Inferior parietal cortex (tissue), 1 donor: Measurements from ENCODE around the gene RNF207.
"Not testable (repeated sequence)": the region's sequence is repeated elsewhere in the genome, so short reads cannot be mapped to it uniquely, and the experiment has no call there.

Source experiments
- DNase-seq: peaks from one replicate; pipeline ENCODE4 v3.0.0-alpha.2; 2016; ENCODE audit errors: extremely low spot score

The RNF207 gene

GRCh38 chr1:6200188-6200809 is 5.6 kb upstream of the RNF207 start:
- no peak for DNase-seq

DNA sequence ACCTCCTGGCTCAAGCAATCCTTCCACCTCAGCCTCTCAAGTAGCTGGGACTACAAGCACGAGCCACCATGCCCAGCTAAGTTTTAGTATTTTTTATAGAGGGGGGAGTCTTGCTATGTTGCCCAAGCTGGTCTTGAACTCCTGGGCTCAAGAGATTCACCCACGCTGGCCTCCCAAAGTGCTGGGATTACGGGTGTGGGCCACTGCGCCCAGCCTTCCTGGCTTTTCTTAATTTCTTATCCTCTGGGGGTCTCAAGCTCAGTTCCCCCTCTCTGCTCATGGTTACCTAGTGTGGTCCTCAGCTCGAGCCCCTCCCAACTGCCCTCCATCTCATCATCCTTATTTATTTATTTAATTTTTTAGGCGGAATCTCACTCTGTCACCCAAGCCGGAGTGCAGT is 3.7 kb upstream of the RNF207 start:
- DNase-seq: no peak

DNA sequence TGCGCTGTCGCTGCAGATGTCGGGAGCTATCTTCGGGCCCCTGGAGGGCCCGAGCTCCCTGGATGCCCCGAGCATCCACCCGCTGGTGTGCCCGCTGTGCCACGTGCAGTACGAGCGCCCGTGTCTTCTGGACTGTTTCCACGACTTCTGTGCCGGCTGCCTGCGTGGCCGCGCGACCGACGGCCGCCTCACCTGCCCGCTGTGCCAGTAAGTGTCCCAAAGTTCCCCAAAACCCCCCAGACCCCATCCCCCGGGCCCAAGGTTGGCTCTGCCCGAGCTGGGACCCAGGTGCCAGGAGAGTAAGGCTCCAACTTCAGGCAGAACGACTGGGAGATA is 569 bp downstream of the RNF207 start:
- DNase-seq: no peak

DNA sequence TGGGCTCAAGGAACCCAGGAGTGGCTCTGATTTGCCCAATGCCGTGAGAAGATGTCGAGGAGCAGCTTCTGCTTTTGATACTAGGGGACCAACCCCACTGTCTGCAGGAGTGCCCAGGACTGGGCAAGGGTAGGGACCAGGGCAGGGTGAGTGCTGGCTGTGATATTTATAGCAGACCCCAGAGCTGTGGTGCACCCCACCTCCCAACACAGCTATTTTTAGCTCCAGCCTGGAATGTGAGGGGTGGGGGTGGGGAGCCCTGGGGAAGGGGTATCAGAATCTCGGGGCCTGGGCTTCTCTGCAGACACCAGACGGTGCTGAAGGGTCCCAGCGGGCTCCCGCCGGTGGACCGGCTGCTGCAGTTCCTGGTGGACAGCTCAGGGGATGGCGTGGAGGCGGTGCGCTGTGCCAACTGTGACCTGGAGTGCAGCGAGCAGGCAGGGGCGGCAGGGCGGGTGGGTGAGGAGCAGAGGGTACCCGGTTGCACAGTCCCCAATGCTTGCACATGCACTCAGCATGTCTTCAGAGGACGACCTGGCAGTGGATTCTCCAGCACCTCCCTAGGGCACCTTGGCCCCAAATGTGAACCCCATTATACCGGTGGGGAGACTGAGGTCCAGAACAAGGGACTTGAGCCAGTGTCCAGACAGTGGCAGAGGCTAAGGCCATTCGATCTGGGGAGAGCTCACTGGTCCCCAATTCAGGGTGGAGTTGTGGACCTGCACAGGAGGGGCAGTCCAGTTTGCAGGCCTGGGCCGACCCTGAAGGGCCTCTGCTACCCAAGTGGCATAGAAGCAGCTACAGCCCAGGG is 1.4 kb downstream of the RNF207 start:
- no peak for DNase-seq

GRCh38 chr1:6207921-6208320 is 2.0 kb downstream of the RNF207 start:
- DNase-seq: no peak

DNA sequence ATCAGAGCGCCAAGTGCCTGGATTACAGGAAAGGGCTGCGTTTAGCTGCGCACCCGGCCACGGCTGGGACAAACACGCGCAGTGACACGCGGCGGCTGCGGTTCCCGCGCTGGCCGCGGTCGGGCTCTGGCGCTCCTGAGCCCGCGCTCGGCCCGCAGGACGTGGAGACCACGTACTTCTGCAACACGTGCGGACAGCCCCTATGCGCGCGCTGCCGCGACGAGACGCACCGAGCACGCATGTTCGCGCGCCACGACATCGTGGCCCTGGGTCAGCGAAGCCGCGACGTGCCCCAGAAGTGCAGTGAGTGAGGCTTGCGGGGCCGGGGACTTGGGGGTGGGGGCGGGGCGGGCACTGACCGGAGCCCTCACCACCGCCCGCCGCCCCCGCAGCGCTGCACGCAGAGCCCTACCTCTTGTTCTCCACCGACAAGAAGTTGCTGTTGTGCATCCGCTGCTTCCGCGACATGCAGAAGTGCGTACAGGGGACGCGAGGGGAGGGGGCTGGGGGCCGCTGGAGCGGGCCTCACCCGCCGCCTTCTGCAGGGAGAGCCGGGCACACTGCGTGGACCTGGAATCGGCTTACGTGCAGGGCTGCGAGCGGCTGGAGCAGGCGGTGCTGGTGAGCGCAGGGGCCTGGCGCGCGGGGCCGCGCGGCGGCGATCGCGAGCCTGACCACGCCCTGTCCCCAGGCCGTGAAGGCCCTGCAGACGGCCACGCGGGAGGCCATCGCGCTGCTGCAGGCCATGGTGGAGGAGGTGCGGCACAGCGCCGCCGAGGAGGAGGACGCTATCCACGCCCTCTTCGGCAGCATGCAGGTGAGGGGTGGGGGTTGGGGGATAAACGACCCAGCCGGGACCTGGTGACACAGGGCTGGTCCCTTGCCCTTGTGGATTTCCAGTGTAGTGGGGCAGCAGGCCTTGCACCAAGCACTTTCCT is 3.1 kb downstream of the RNF207 start:
- DNase-seq: no peak

DNA sequence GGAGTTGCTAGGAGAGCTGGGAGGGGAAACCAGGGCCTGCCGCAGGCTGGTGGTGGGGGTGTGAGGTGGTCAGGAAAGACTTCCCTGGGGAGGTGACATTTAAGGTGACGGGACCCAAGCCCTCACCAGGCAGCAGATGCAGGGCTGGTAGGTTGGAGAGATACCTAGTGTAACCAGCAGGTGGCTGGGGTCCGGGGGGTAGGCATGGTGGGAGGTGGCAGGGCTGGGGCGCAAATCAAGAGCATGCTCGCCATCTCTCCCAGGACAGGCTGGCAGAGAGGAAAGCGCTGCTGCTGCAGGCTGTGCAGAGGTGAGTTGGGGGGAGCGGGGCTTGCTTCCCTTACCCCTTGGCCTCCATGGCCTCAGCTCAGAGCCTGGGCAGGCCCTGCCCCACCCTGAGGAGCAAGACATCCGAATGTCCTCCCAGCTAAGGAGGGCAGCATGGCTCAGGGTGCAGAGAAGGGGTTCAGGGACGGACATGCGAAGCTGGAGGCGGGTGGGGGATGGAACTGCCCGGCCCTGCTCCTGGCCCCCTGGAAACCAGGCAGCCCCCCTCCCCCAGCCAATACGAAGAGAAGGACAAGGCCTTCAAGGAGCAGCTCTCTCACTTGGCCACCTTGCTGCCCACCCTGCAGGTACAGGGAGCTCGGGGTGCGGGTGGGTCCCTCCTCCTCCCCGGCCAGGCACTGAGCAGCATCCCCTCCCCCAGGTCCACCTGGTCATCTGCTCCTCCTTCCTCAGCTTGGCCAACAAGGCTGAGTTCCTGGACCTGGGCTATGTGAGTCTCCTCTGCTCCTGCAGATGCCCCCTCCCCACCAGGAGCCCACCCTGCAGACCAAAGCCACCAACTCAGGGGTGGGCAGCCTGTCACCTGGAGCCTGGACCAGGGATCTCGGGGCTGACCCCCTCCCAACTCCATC is 4.0 kb downstream of the RNF207 start:
- DNase-seq: no peak

DNA sequence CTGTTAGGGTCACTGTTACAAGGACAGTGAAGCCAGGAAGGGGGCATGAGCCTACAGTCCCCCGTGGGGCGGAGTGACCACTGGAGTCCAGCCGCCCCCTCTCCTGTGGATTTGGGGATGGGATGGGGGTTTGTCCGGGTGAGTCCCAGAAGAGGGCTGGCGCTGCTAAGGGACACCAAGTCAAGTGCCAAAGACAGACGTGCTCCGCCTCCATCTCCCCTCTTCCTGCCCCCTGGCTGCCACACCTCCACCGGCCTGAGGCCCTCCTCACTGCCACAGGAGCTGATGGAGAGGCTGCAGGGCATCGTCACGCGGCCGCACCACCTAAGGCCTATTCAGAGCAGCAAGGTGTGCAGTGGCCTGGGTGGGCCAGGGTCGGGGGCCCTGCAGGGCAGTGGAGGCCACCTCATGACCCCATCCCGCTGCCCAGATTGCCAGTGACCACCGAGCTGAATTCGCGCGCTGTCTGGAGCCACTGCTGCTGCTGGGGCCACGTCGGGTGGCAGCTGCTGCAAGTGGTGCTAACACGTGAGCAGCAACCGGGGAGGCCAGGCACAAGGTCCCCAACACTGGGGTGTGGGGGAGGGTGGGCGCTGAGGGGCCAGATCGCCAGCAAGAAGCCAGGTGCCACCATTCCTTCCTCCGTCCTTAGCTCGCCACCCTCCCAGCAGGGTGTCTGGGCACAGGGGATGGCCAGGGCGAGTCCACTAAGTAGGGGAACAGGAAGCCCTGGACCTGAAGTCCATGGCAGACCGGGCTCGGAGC is 4.9 kb downstream of the RNF207 start:
- DNase-seq: no peak

DNA sequence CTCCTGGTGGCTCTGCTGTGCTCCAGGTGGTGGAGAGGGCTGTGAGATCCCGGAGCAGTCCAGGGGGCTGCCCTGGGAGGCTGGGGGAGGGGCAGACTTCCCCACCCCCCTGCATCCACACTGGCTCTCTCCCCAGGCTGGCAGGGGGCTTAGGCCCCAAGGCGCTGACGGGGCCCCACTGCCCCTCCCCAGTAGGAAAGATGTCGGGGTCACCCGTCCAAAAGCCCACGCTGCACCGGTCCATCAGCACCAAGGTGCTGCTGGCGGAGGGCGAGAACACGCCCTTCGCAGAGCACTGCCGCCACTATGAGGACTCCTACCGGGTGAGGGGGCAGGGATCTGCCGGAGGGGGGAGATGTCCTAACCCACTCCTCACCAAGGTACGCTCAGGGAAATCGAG is 5.8 kb downstream of the RNF207 start:
- no peak for DNase-seq

GRCh38 chr1:6212193-6212959 is 6.5 kb downstream of the RNF207 start:
- DNase-seq: no peak

- DNase-seq: no peak
Measured at GRCh38 chr1:6218375-6219164, 12.7 kb downstream of the RNF207 start.

GRCh38 chr1:6219641-6220040 is 13.7 kb downstream of the RNF207 start:
- DNase-seq: not testable (repeated sequence)

DNA sequence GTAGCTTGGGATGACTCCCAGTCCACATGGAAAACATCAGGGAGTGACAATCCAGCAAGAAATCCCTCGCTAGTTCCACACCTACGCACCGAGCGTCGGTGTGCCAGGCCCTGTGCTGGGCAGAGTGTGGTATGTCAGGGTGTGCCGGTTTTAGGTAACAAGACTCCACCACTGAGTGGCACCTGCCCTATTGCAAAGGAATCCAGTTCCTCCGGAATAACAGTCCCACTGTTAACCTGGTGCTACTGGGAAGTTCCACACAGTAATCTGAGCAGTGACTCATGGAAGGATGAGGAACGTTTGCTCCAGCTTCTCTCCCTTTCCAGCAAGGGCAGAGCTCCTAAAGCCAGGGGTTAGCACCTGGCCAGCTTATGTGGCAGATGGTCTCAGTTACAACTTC is 14.3 kb downstream of the RNF207 start:
- no peak for DNase-seq

DNA sequence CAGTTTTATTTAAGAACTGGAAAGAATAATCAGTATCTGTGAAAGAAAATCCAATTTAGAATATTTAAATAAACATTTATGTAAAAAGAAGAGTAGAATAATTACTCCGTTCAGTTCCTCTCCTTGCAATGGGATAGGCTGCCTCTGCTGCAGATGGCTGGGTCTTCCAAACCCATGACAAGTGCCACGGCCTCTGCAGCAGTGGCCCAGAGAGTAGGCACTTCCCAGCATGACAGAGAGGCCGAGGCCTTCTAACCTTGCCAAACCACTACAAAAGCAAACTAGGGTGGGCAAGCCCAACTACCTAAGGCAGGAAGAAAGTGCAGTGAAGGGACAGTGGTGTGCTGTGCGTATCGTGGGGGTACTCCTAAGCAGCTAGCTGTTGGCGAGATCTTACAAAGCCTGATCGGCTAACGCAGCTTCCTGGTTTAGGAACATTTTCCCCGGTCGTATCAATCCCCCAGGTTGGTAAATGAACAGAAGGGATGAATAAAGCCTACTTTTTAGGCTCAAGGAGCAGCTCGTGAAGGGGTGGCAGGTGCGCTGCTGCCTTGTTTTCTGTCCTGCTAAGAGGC is 15.4 kb downstream of the RNF207 start:
- no peak for DNase-seq

DNA sequence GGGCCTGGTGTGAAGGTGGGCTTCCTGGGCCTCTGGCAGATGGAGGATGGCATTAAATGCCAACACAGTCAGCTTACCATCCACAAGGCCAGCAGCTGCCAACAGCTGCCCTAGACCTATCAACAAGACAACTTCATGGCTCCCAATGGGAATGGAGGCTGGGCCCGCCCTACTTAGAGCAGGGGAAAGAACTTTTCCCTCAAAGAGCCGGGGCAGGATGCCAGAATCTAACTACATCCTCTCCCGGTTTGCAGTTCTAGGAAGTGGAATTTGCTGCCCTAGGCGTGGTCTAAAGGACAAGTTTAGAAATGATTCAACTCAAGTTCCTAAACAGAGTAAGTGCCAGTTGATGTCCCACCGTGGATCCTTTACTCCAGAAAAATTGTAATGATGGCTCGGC is 16.7 kb downstream of the RNF207 start:
- no peak for DNase-seq

DNA sequence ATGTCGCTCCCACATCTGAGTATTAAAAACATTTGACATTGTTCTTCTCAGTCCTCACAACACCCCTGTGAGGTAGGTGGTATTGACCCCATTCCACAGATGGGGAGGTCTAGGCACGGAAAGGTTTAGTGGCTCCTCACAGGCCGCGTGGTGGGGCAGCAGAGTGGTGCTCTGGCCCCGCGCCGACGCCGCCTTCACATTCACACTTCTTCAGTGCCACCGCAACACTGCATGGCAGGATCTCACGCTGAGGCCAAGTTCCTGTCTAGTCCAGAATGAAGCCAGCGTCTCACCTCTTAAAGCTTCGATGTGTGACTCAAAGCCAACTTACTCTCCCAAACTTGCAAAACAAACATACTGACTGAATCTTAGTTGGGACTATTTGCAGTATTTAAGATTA is 17.7 kb downstream of the RNF207 start:
- no peak for DNase-seq

GRCh38 chr1:6224718-6225117 is 18.8 kb downstream of the RNF207 start:
- DNase-seq: no peak

- no peak for DNase-seq
Measured at GRCh38 chr1:6225651-6226050, 19.7 kb downstream of the RNF207 start.

GRCh38 chr1:6233376-6233775 is 27.5 kb downstream of the RNF207 start:
- no peak for DNase-seq
